Neural cell (in vitro differentiated cells): ENCODE data around the gene CAMLG. TPM values are rescaled to one million over a fixed set of nuclear protein-coding genes. Genes with fewer than 3 reads are reported as not detected.

Source experiments
- H2AFZ ChIP-seq: fragments of 200-600, 300-800 bp; sonication (generic), shearing (Covaris generic); 2 replicates; pipeline ENCODE4 v1.6.0; 2014; ENCODE audit warnings: low read depth, mild to moderate bottlenecking, antibody characterized with exemption, low read length, moderate library complexity
- H3F3A ChIP-seq: fragments of 200-600 bp; shearing (Covaris generic); 2 replicates; pipeline ENCODE4 v1.6.1; 2016; ENCODE audit warnings: mild to moderate bottlenecking, moderate library complexity, mixed read lengths, antibody characterized with exemption, low read length; ENCODE audit not compliant: insufficient read depth, poor library complexity, severe bottlenecking
- H3K27ac ChIP-seq: fragments of 200-600, 300-800 bp; sonication (generic), shearing (Covaris generic); 2 replicates; pipeline ENCODE4 v1.5.1; 2014; ENCODE audit warnings: mild to moderate bottlenecking, low read length, moderate library complexity
- H3K27me3 ChIP-seq: fragments of 300-800, 200-600 bp; sonication (generic), shearing (Covaris generic); 2 replicates; pipeline ENCODE4 v1.6.0; 2014; ENCODE audit warnings: mild to moderate bottlenecking, low read depth, low read length, moderate library complexity; ENCODE audit not compliant: insufficient read depth
- H3K36me3 ChIP-seq: fragments of 300-800, 200-600 bp; sonication (generic), shearing (Covaris generic); 2 replicates; pipeline ENCODE4 v1.5.1; 2014; ENCODE audit warnings: mild to moderate bottlenecking, antibody characterized with exemption, low read length, moderate library complexity; ENCODE audit not compliant: insufficient read depth
- H3K4me2 ChIP-seq: fragments of 300-800, 200-600 bp; sonication (generic), shearing (Covaris generic); 2 replicates; pipeline ENCODE4 v1.6.0; 2014; ENCODE audit warnings: mild to moderate bottlenecking, low read length
- H3K4me3 ChIP-seq: fragments of 300-800, 200-600 bp; sonication (generic), shearing (Covaris generic); 2 replicates; pipeline ENCODE4 v1.5.1; 2014; ENCODE audit warnings: mild to moderate bottlenecking, low read length, moderate library complexity
- H3K79me2 ChIP-seq: fragments of 200-600 bp; shearing (Covaris generic); replicated peaks from 2 replicates; pipeline ENCODE4 v1.6.0; 2014; ENCODE audit warnings: mild to moderate bottlenecking, low read length, moderate library complexity; ENCODE audit not compliant: insufficient read depth
- H3K9ac ChIP-seq: fragments of 300-800, 200-600 bp; sonication (generic), shearing (Covaris generic); 2 replicates; pipeline ENCODE4 v1.6.1; 2016; ENCODE audit warnings: mild to moderate bottlenecking, low read length, mixed read lengths
- H3K9me2 ChIP-seq: fragments of 200-600 bp; shearing (Covaris generic); 2 replicates; pipeline ENCODE4 v1.6.1; 2016; ENCODE audit warnings: mild to moderate bottlenecking, low read length, mixed read lengths; ENCODE audit not compliant: insufficient read depth
- H3K9me3 ChIP-seq: fragments of 200-600, 300-800 bp; sonication (generic), shearing (Covaris generic); 2 replicates; pipeline ENCODE4 v1.6.1; 2016; ENCODE audit warnings: mild to moderate bottlenecking, mixed run types, low read length, moderate library complexity, mixed read lengths
- H4K20me1 ChIP-seq: fragments of 200-600 bp; shearing (Covaris generic); 2 replicates; pipeline ENCODE4 v1.6.1; 2016; ENCODE audit warnings: mild to moderate bottlenecking, mixed run types; ENCODE audit not compliant: insufficient read depth
- CTCF ChIP-seq: fragments of 450-650 bp; IDR thresholded peaks from 2 replicates; pipeline ENCODE4 v1.5.1; 2014; ENCODE audit warnings: antibody characterized with exemption, mild to moderate bottlenecking, moderate library complexity; ENCODE audit not compliant: poor library complexity, severe bottlenecking
- EP300 ChIP-seq: fragments of 450-650 bp; conservative IDR thresholded peaks from 2 replicates; pipeline ENCODE4 v1.6.1; 2014; ENCODE audit warnings: antibody characterized with exemption, mild to moderate bottlenecking, moderate library complexity; ENCODE audit not compliant: poor library complexity, severe bottlenecking
- EZH2 ChIP-seq: fragments of 200-600, 300-800 bp; shearing (Covaris generic), sonication (generic); IDR thresholded peaks from 2 replicates; pipeline ENCODE4 v1.6.1; 2014; ENCODE audit warnings: antibody characterized with exemption, low read length, borderline replicate concordance, mild to moderate bottlenecking; ENCODE audit not compliant: insufficient read depth, poor library complexity, severe bottlenecking
- MXI1 ChIP-seq: fragments of 450-650 bp; conservative IDR thresholded peaks from 2 replicates; pipeline ENCODE4 v1.6.1; 2014; ENCODE audit warnings: antibody characterized with exemption, mild to moderate bottlenecking; ENCODE audit not compliant: poor library complexity, severe bottlenecking
- POLR2AphosphoS5 ChIP-seq: IDR thresholded peaks from 2 replicates; pipeline ENCODE4 v1.6.1; 2012
- RAD21 ChIP-seq: fragments of 450-650 bp; conservative IDR thresholded peaks from 2 replicates; pipeline ENCODE4 v1.6.1; 2014; ENCODE audit warnings: antibody characterized with exemption, mild to moderate bottlenecking, moderate library complexity
- REST ChIP-seq: IDR thresholded peaks from 2 replicates; pipeline ENCODE4 v1.6.1; 2012; ENCODE audit warnings: borderline replicate concordance
- SMC3 ChIP-seq: fragments of 450-650 bp; conservative IDR thresholded peaks from 2 replicates; pipeline ENCODE4 v1.6.1; 2014; ENCODE audit warnings: antibody characterized with exemption, mild to moderate bottlenecking, moderate library complexity; ENCODE audit not compliant: poor library complexity
- TAF1 ChIP-seq: IDR thresholded peaks from 2 replicates; pipeline ENCODE4 v1.6.1; 2012; ENCODE audit warnings: low read depth
- polyA plus RNA-seq: library from polyadenylated mRNA; depleted of rRNA; stranded (reverse); fragments of >200 nt; gene quantifications from 2 replicates; pipeline ENCODE4 v1.2.3, GENCODE V29; 2014

CAMLG gene
- polyA plus RNA-seq, 1 donor from 2014 or later, result 104 TPM

GRCh38 chr5:134738963-134739661, 764 bp downstream of the CAMLG start:
- peaks cover 31% of the 10 kb centered on the region for H3K79me2 ChIP-seq
- no peak for TF ChIP-seq SMC3
- no peak for TF ChIP-seq TAF1
- peak; percentile 34 for TF ChIP-seq POLR2AphosphoS5
- TF ChIP-seq MXI1, result peak; percentile 60
- TF ChIP-seq EZH2, result no peak
- TF ChIP-seq RAD21, result no peak
- peak; percentile 25 for TF ChIP-seq REST
- TF ChIP-seq CTCF, result peak; percentile 53
- H3K27me3 ChIP-seq, result no peaks in the 10 kb centered on the region
- H3K4me3 ChIP-seq, result peak overlapping the region; percentile 74
- H3K9me2 ChIP-seq, result no peaks in the 10 kb centered on the region
- no peaks in the 10 kb centered on the region for H4K20me1 ChIP-seq
- peak overlapping the region; percentile 92 for H3K9ac ChIP-seq
- H2AFZ ChIP-seq, result peak overlapping the region; percentile 61
- H3K9me3 ChIP-seq, result no peaks in the 10 kb centered on the region
- no peaks in the 10 kb centered on the region for H3K36me3 ChIP-seq
- peaks cover 7% of the 10 kb centered on the region for H3F3A ChIP-seq
- H3K4me2 ChIP-seq, result peak overlapping the region; percentile 66
- peak overlapping the region; percentile 87 for H3K27ac ChIP-seq

- Histone ChIP-seq H3K9me3 (no peaks in the 10 kb centered on the region), H3K79me2 (peaks cover 35% of the 10 kb centered on the region), H3K36me3 (no peaks in the 10 kb centered on the region), H3F3A (peaks cover 7% of the 10 kb centered on the region), H2AFZ (no peak overlapping the region), H3K4me3 (peak overlapping the region; percentile 74), H3K27me3 (no peaks in the 10 kb centered on the region), H3K9me2 (no peaks in the 10 kb centered on the region), H3K27ac (no peak overlapping the region), H4K20me1 (no peaks in the 10 kb centered on the region), H3K4me2 (no peak overlapping the region), H3K9ac (no peak overlapping the region)
- TF ChIP-seq POLR2AphosphoS5 (no peak), RAD21 (no peak), EP300 (no peak)
These were observed 2.7 kb downstream of the CAMLG start for GRCh38 chr5:134741052-134741451.
